Caco-2 (cell line): ENCODE measurements around the gene ISG20L2. TPM values are rescaled to one million over a fixed set of nuclear protein-coding genes. Genes with fewer than 3 reads are reported as not detected.

ENCODE experiments used
- BruUV-seq: library from RNA; stranded (reverse); fragments of 400-500 nt; replicated peaks from 2 replicates; lab custom pipeline; 2021; lab: Mats Ljungman, UMichigan
- CTCF ChIA-PET: fragments of 300-600 bp; sonication (Branson Sonifier 250); formaldehyde crosslinking; loops from one replicate; lab custom pipeline; 2022; ENCODE audit warnings: antibody characterized with exemption; lab: Charles Lee
- POLR2A ChIA-PET: fragments of 300-600 bp; sonication (Branson Sonifier 250); formaldehyde crosslinking; loops from one replicate; lab custom pipeline; 2022; ENCODE audit warnings: antibody characterized with exemption; lab: Charles Lee
- DNase-seq, 2 experiments: peaks; one replicate each; pipeline versions ENCODE4 v3.0.0 to v3.0.0-alpha.2; 2020 to 2022
- H3K27me3 ChIP-seq: replicated peaks from 2 replicates; pipeline ENCODE4 v1.6.0; 2011; ENCODE audit warnings: low read length; ENCODE audit not compliant: control insufficient read depth, insufficient read depth
- H3K36me3 ChIP-seq: 2 replicates; pipeline ENCODE4 v1.5.1; 2011; ENCODE audit warnings: low read length; ENCODE audit not compliant: control insufficient read depth, insufficient read depth
- H3K4me1 ChIP-seq: fragments of 250-450 bp; sonication (Bioruptor Pico); 2 replicates; pipeline ENCODE4 v1.5.1; 2020; ENCODE audit warnings: mild to moderate bottlenecking
- H3K4me3 ChIP-seq: 2 replicates; pipeline ENCODE4 v1.5.1; 2011; ENCODE audit warnings: low read depth, mild to moderate bottlenecking, control low read depth, low read length
- H3K9me3 ChIP-seq: fragments of 250-450 bp; sonication (Bioruptor Pico); 2 replicates; pipeline ENCODE4 v1.5.1; 2020; ENCODE audit warnings: mild to moderate bottlenecking, moderate library complexity
- H3K27ac Mint-ChIP-seq: one replicate; pipeline ENCODE4 v1.8.0; 2022; ENCODE audit warnings: mixed read lengths; ENCODE audit not compliant: unreplicated experiment
- H3K27me3 Mint-ChIP-seq: one replicate; pipeline ENCODE4 v1.8.0; 2022; ENCODE audit warnings: mixed read lengths; ENCODE audit not compliant: insufficient read depth, unreplicated experiment
- H3K36me3 Mint-ChIP-seq: one replicate; pipeline ENCODE4 v1.8.0; 2022; ENCODE audit warnings: mild to moderate bottlenecking, mixed read lengths; ENCODE audit not compliant: insufficient read depth, unreplicated experiment
- H3K4me1 Mint-ChIP-seq: one replicate; pipeline ENCODE4 v1.8.0; 2022; ENCODE audit warnings: low read depth, mixed read lengths; ENCODE audit not compliant: unreplicated experiment
- H3K4me3 Mint-ChIP-seq: one replicate; pipeline ENCODE4 v1.8.0; 2022; ENCODE audit warnings: mild to moderate bottlenecking, moderate library complexity, mixed read lengths; ENCODE audit not compliant: unreplicated experiment
- H3K9me3 Mint-ChIP-seq: one replicate; pipeline ENCODE4 v1.8.0; 2022; ENCODE audit warnings: mixed read lengths; ENCODE audit not compliant: unreplicated experiment
- intact Hi-C: fragments of 100-400 bp; cut with micrococcal nuclease; formaldehyde crosslinking; loops from one replicate; pipeline ENCODE4 v1.10.0; 2022; ENCODE audit not compliant: unreplicated experiment
- total RNA-seq: library from RNA; stranded (reverse); gene quantifications from 2 replicates; pipeline ENCODE4 v1.2.3, GENCODE V29; 2022
- TF ChIP-seq, protein P1 (sequence below), 2 experiments: fragments of 200-600 bp in 1 of 2; IDR thresholded peaks; 1 replicate in 1 of 2; 2 replicates in 1 of 2; pipeline versions ENCODE4 v1.5.1 to v1.8.0; 2011 to 2022; ENCODE audit warnings: antibody characterized with exemption in 1 of 2, control low read depth in 1 of 2, inconsistent platforms in 1 of 2, low read depth in 1 of 2, low read length in 1 of 2, mild to moderate bottlenecking in 1 of 2, moderate library complexity in 1 of 2; ENCODE audit not compliant: insufficient read depth in 1 of 2, severe bottlenecking in 1 of 2, unreplicated experiment in 1 of 2

The ISG20L2 gene
- total RNA-seq, 1 experiment from 2014 or later = 42.3 TPM

DNA sequence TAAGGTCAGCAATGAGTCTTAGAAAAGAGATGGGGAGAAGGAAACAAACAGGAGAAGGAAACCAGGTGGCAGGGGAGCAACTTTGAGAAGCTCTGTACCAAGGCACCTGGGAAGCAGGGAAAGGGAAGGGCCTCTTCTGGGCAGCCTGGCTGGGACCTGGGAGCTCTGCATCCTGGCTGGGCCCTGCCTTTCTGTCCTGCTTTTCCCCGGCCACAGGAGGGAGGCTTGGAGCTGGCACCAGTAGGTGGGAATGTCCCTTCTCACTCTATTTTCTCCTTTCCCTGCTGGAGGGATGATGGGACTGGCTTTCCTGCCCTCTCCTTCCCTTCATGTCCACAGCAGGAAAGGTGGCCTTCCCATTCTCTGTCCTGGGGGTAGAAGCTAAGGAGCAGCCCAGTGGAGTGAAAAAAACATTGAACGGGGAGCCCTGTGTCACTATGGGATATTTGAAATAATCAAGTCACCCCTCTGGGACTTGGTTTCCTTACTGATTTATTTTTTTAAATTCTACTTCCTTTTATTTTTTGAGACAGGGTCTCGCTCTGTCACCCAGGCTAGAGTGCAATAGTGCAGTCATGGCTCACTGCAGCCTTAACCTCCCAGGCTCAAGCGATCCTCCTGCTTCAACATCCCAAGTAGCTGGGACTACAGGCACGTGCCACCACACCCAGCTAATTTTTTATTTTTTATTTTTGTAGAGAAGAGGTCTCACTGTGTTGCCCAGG, 46.2 kb downstream of the ISG20L2 start:
- BruUV-seq = no TSS peak
- H3K9me3 ChIP-seq = no peaks in the 10 kb centered on the region
- POLR2A ChIA-PET = no interaction called here
- H3K4me1 ChIP-seq = 0 out of 2 replicates have a peak, but pooled peaks cover 6% of the 10 kb centered on the region
- Mint-ChIP-seq H3K27ac (no peak overlapping the region), H3K4me1 (no peaks in the 10 kb centered on the region), H3K4me3 (no peak overlapping the region), H3K36me3 (no peaks in the 10 kb centered on the region), H3K27me3 (peaks cover 8% of the 10 kb centered on the region), H3K9me3 (no peaks in the 10 kb centered on the region)
- TF ChIP-seq, protein P1, sequence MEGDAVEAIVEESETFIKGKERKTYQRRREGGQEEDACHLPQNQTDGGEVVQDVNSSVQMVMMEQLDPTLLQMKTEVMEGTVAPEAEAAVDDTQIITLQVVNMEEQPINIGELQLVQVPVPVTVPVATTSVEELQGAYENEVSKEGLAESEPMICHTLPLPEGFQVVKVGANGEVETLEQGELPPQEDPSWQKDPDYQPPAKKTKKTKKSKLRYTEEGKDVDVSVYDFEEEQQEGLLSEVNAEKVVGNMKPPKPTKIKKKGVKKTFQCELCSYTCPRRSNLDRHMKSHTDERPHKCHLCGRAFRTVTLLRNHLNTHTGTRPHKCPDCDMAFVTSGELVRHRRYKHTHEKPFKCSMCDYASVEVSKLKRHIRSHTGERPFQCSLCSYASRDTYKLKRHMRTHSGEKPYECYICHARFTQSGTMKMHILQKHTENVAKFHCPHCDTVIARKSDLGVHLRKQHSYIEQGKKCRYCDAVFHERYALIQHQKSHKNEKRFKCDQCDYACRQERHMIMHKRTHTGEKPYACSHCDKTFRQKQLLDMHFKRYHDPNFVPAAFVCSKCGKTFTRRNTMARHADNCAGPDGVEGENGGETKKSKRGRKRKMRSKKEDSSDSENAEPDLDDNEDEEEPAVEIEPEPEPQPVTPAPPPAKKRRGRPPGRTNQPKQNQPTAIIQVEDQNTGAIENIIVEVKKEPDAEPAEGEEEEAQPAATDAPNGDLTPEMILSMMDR (IDR thresholded peaks at IDR 0.05; ENCODE audit: insufficient read depth in 1 of 2, low read depth in 1 of 2, low read length in 1 of 2, severe bottlenecking in 1 of 2, unreplicated experiment in 1 of 2) = peak in 1 of 2 experiments; percentile 32
- intact Hi-C loops = no loop called here
- H3K27me3 ChIP-seq = 0 out of 2 replicates have a peak, but pooled peaks cover 2% of the 10 kb centered on the region
- no peak for DNase-seq
- H3K36me3 ChIP-seq = no peaks in the 10 kb centered on the region
- CTCF ChIA-PET = interaction anchor here (0.7 to 1.6 kb wide), 5 partner anchors 9 to 58 kb away, joined by 4 to 7 read pairs (median 5); no protein-coding TSS in a partner anchor
- H3K4me3 ChIP-seq = no peak overlapping the region

DNA sequence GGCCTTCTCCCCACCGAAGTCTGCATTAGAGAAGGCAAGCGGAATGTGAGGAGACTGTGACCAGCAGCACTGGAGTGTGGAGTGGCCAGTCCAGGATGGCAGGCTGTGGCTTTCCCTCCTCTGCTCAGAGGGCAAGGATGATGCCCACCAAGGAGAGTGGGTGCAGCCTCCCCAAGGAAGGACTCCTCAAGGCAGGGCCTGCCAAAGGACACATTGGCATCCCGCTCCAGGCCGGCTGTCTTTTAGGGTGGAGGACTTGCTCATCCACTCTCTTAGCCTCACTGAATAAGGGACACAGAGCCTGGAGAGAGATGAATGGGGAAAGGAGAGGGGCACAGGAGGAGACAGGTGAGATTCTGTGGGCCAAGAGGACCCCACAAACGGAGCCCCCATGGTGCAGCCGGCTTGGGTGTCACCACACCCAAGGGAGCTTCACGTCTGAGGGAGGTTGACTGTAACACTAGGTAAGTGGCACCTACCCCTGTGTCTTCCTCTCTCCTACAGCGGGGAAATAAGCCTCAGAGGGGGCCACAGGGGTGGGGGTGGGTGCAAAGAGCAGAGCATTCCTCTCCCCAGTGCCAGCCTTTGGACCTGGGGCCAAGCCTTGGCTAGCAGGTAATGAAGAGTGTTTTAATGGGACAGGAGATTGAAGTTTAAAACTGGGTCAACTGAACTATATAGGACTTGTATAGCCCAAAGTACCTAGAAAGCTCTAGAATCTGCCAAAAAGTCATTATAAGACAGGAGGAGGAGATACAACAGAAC, 47.2 kb downstream of the ISG20L2 start:
- intact Hi-C loops = no loop called here
- no TSS peak for BruUV-seq
- Mint-ChIP-seq H3K27ac (no peak overlapping the region), H3K27me3 (peaks cover 8% of the 10 kb centered on the region), H3K36me3 (no peaks in the 10 kb centered on the region), H3K9me3 (no peaks in the 10 kb centered on the region), H3K4me3 (no peak overlapping the region), H3K4me1 (no peaks in the 10 kb centered on the region)
- no peaks in the 10 kb centered on the region for H3K9me3 ChIP-seq
- 0 out of 2 replicates have a peak, but pooled peaks cover 7% of the 10 kb centered on the region for H3K4me1 ChIP-seq
- H3K36me3 ChIP-seq = no peaks in the 10 kb centered on the region
- CTCF ChIA-PET = interaction anchor here (0.7 to 1.6 kb wide), 5 partner anchors 10 to 57 kb away, joined by 4 to 7 read pairs (median 5); no protein-coding TSS in a partner anchor
- POLR2A ChIA-PET = no interaction called here
- H3K4me3 ChIP-seq = no peak overlapping the region
- TF ChIP-seq, protein P1 (IDR thresholded peaks at IDR 0.05; ENCODE audit: insufficient read depth in 1 of 2, low read depth in 1 of 2, low read length in 1 of 2, severe bottlenecking in 1 of 2, unreplicated experiment in 1 of 2) = no peak
- no peak for DNase-seq
- 0 out of 2 replicates have a peak, but pooled peaks cover 2% of the 10 kb centered on the region for H3K27me3 ChIP-seq

DNA sequence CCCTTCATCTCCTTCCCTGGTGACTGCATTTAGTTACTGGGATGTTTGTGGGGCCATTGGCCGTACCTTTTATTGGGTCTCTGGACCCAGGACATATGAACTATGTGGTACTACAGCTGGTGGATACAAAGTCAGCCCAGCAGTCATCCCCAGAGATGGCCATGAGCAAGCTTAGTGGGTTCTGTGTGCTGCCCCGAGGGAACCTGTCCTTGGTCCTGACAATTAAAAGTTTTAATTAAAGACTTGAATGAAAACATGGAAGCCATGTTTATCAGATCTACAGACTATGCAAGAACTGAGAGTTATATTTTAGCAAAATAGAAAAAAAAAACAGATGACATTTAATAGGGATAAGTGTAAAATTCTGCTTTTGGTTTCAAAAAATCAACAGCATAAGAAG, 48.5 kb downstream of the ISG20L2 start:
- Histone ChIP-seq H3K9me3 (no peaks in the 10 kb centered on the region), H3K4me1 (peaks cover 20% of the 10 kb centered on the region; the same call in 1 of the 2 replicates), H3K4me3 (no peak overlapping the region), H3K36me3 (no peaks in the 10 kb centered on the region), H3K27me3 (0 out of 2 replicates have a peak, but pooled peaks cover 2% of the 10 kb centered on the region)
- TF ChIP-seq, protein P1 (IDR thresholded peaks at IDR 0.05; ENCODE audit: insufficient read depth in 1 of 2, low read depth in 1 of 2, low read length in 1 of 2, severe bottlenecking in 1 of 2, unreplicated experiment in 1 of 2) = no peak
- intact Hi-C loops = no loop called here
- Mint-ChIP-seq H3K36me3 (no peaks in the 10 kb centered on the region), H3K9me3 (no peaks in the 10 kb centered on the region), H3K27me3 (peaks cover 8% of the 10 kb centered on the region), H3K4me1 (no peaks in the 10 kb centered on the region), H3K27ac (no peak overlapping the region), H3K4me3 (no peak overlapping the region)
- CTCF ChIA-PET = interaction anchor here (1.1 to 1.6 kb wide), 3 partner anchors 9 to 46 kb away, joined by 3 to 5 read pairs (median 4); no protein-coding TSS in a partner anchor
- POLR2A ChIA-PET = no interaction called here
- no peak for DNase-seq
- no TSS peak for BruUV-seq
